ENCODE data around the gene CD36.
"Not testable (repeated sequence)": the region's sequence is repeated elsewhere in the genome, so short reads cannot be mapped to it uniquely, and the experiment has no call there.

Gene CD36

DNA sequence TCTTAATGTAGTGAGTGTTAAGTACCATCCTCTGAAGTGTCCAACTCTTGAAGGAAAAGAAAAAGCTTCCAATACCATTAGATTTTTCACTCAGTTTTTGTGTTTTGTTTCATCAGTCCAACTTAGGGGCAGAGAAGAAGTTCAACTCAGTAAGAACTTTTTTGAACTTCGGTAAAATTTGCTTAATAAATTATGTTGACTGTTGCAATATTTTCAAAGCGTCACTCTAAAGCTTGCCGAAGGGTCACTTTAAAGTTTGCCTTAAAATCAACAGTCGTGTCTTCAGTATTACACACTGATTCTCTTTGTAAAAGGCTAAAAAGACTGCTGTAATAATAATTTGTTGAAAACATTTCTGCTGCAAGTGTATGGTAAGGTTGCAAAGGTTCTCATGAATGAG, 17.6 kb downstream of the CD36 start:
- no peak for DNase-seq

DNA sequence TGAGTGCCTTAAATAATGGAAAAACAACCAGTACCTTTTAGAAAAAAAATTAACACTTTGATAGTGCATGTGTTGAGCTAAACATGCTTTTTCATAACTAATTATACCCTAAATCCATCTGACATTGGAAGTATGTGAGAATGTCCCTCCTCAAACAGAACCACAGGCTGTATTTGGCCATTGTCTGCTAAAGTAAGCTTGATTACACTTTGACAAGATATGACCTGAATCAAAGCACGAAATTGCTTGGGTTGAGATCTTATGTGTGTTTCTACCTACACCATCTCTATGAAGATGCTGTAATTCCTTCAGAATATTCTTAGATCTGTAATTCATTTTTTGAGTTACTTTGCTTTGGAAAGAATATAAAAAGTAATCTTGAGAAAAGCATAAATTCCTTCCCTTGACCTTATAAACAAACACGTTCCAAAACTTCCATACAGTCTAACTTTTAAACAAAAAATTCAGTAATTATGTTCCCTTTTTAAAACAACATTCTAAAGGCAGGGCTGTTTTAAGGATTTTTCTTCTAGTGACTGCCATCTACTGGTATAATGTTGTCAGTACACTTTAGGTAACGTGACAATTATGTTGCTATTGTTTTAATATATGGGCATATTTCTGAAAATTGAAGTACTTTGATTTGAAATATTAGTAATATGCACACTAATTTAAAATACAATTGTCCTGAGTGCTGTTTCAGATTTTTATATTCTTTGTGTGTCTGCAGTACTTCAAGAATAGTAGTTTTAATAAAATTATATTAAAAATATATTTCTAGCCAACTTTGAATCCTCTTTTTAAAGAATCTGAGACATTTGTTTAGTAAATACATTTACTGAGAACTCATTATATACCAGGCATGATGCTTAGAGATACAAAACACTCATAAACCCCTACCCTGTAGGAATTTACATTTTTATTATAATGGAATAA, 20.9 kb downstream of the CD36 start:
- DNase-seq: peak; percentile 56

- no peak for DNase-seq
Measured at GRCh38 chr7:80660939-80661338, 22.5 kb downstream of the CD36 start.

DNA sequence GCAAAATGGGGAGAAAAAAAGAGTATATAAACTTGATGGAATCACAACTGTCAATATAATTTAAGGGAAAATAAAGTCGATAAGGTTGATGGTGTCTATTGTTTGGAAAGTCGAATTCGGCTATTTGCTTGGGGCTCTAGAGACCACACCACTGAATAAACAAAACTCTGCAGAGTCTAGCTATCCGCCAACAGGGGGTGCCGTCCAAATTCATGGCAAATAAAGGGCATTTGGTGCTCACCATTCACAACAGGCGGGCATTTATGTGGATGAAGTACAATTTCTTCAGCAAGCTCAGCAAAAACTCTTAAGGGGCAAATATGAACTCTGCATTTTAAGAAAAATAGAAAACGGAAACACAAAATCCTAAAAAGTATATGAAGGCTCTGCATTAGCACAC, 23.3 kb downstream of the CD36 start:
- no peak for DNase-seq

DNA sequence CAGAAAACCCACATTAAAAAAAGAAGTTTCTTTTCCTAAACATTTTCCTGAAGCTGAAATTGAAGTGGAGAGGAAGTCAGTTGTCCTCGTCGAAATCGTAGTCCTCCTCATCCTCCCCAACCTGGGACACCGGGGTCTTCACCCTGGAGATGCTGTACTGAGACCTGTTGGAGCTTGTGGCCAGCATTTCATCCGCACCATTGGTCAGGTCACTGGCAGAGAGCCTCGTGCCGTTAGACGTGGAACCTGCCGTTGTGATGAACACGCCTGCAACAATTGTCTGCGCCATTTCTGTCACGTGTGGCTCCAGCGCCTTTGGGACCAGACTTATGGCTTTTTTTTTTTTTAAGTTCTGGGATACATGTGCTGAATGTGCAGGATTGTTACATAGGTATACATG, 23.8 kb downstream of the CD36 start:
- no peak for DNase-seq

DNA sequence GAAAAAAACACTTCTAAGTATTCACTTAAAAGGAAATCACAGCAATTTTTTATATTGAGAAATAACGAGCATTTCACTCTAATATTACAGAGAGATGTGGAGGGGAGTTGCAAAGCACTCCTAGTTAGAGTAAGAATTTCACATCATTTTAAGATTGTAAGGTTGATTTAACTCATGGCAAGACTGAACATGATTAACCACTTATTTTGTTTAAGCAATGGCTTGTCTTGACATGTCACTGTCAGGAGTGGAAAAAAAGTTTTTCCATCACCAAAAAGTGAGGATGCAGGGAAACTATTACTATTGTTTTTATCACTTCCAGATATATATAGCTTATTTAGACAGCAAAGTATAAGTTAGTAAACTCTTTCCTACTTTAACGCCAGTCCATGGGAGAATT, 27.1 kb downstream of the CD36 start:
- DNase-seq: no peak

DNA sequence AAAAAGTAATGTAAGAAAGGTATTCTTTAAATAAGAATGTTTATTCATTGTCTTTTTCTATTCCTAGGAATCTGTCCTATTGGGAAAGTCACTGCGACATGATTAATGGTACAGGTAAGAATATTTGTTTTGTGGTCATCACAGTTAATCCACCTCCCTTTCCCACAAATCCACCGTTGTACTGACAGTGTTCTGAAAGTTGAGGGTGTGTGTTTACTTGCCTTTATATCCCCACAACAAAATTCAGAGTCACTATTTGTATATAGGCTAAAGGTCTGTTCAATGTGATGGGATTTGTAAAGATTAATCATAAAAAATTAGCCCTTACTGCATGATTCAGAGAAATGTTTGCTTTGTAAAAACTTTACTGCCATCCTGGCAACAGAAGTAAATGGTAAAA, 27.9 kb downstream of the CD36 start:
- no peak for DNase-seq

DNA sequence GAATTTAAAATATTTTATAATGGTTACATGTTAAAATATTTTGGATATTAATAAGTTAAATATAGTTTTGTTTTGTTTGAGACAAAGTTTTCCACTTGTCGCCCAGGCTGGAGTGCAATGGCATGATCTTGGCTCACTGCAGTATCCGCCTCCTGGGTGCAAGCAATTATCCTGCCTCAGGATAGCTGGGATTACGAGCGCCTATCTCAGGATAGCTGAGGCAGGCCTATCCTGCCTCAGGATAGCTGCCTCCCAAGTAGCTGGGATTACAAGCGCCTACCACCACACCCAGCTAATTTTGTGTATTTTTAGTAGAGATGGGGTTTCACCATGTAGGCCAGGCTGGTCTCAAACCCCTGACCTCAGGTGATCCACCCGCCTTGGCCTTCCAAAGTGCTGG, 30.9 kb downstream of the CD36 start:
- DNase-seq: not testable (repeated sequence)

- DNase-seq: no peak
Measured at GRCh38 chr7:80671744-80672143, 33.3 kb downstream of the CD36 start.

DNA sequence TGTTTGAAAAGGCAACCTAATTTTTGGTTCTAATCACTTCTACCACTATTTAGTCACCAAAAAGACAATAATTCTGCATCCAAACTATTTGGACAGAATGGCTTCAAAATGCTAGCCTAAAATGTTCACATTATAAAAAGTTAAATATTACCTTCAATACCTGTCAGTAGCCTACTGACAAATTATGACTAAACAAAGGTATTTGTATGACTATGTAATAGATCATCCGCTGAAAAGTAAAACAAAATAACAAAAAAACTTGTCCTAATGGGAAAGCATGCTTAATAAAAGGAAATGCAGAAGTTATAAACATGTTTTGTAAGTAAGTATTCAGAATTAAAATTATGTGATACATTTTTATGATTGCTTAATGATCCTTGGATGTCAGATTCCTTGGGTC, 36.6 kb downstream of the CD36 start:
- no peak for DNase-seq

DNA sequence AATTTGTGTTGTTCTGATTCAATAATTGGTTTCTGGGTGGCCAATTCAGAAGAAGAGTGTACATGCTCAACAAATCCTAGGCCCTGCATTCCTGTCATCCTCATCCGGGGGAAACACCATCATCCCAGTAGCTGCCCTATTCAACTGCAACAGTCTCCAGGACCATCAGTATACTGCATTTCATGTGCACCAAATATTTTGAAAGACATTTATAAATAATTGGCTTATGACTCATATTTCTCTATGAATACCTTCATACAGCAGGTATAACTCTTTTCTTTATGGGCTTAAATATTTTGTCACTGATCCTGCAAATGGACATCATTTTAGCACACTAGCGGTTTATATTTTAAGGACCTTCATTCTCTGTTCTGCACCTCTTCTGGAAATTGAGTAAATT, 38.0 kb downstream of the CD36 start:
- DNase-seq: no peak

DNA sequence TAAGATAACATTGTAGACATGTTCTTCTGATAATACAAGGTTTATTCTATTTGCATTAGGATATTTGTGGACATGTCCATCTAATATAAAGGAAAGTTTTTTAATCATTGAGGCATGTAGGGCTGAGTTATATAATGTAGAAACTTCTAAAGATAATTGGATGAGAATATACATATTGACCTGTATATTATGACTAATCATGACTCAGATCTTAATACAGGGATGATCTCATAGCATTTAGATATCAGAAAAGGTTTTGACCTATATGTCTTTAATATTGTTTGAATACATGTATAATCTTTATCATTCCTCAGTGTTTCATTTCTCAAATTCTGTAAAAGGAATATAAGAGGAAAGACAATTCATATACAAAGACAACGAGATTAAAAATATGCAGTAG, 39.2 kb downstream of the CD36 start:
- no peak for DNase-seq

DNA sequence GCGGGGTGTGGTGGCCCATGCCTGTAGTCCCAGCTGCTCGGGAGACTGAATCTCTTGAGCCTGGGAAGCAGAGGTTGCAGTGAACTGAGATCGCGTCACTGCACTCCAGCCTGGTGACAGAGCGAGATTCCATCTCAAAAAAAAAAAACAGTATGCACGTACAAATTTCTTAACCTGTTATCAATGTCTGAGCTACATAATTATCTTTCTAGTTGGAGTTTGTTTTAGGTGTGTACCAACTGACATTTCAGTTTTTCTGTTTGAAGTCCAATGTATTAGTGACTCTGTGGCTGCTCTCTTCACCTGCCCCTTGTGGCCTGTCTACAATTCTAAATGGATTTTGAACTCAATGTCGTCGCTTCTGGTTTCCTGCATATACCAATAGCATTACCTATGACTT, 40.3 kb downstream of the CD36 start:
- no peak for DNase-seq

DNA sequence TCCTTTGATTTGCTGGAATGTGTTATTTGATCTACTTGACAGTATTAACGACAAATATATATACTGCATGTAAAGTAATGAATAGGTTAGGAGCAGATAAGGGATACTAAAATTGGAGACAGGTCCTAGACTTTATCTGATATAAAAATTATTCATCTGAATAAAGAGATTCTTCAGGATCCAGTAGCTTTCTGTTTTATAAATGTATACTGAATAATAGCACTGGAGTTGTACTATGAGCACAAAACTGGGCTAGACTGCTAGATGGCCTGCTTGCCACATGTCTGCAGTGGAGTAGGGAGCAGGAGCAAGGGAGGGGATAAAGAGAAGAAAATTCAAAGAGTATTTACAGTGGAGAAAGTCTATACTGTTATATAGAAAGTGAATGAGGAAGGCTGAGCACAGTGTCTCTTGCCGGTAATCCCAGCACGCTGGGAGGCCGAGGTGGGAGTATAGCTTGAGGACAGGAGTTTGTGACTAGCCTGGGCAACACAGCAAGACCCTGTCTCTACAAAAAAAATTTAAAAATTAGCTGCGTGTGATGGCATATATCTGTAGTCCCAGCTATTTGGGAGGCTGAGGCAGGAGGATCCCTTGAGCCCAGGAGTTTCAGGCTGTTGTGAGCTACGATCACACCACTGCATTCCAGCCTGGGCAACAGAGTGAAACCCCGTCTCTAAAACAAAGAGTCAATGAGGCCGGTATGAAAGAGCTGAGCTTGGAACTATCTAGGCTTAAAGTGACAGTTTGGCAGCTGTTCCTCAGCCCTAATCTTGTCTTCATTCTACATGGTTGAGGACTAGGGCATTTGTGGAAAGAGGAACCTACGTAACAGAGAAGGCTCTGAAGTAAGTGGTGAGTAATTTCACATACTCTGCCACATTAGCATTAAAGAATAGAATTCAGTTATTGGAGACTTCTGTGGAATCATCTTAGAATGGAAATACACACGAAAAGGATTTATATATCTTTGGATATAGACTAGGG, 41.8 kb downstream of the CD36 start:
- DNase-seq: no peak

- DNase-seq: peak; percentile 32
Measured at GRCh38 chr7:80681272-80681885, 42.9 kb downstream of the CD36 start.

- no peak for DNase-seq
Measured at GRCh38 chr7:80682744-80683143, 44.3 kb downstream of the CD36 start.

GRCh38 chr7:80686576-80686975, 48.1 kb downstream of the CD36 start:
- no peak for DNase-seq

GRCh38 chr7:80699045-80699638, 60.7 kb downstream of the CD36 start:
- peak; percentile 69 for DNase-seq

DNA sequence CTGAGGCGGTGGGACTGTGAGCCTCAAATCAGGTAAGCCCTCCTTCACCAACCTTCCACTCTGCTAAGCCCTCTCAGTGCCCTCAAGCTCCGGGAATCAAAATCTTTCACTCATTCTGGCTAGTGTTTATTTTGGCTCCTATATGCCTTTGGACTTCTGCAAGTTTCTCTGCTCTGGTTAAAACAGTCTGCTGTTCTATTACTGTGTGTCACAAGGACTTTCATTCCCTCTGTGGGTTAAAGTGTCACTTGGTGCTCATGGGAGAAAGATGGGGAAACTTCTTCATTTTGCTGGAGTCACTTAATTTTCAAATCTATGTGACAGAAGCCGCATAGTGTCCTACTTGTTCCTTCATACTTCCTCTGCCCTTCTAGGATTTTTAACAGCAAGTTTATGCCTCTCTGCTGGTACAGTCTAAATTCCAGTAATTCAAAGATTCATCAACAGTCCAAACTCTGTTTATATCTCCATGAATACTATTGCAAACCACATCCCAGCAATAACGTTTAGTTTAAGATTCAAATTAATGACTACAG, 61.3 kb downstream of the CD36 start:
- no peak for DNase-seq

- DNase-seq: no peak
Measured at GRCh38 chr7:80703272-80703671, 64.8 kb downstream of the CD36 start.

- no peak for DNase-seq
Measured at GRCh38 chr7:80705130-80705781, 66.8 kb downstream of the CD36 start.

DNA sequence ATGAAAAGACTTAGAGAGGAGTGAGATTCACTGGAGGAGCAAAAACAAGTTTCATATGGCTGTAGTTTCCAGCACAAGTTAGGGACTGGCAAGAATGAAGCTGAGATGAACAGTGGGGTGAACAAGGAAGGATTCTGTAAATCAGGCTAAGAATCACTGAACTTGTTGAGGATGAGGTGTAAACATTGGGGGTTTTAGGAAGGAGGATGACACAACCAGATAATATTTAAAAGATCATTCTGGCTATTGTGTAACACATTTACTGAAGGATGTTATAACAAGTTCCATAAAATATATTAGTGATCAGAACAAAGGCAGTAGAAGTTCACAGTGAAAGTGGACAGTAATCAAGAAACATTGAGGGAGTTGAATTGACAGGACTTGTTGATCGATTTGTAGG, 68.9 kb downstream of the CD36 start:
- DNase-seq: no peak

All from NCI-H1694 (cell line).